Urinary bladder (tissue), 4 donors: Measurements from ENCODE around the gene PRR20B. TPM values are rescaled to one million over a fixed set of nuclear protein-coding genes. Genes with fewer than 3 reads are reported as not detected.
"Not testable (repeated sequence)": the region's sequence is repeated elsewhere in the genome, so short reads cannot be mapped to it uniquely, and the experiment has no call there.

ENCODE experiments used
- DNase-seq: peaks from one replicate; pipeline ENCODE4 v3.0.0-alpha.2; 2015; ENCODE audit errors: extremely low spot score
- H3K27ac ChIP-seq: one replicate; pipeline ENCODE4 v1.5.1; 2013; ENCODE audit warnings: low read depth, mild to moderate bottlenecking, moderate library complexity
- H3K36me3 ChIP-seq: one replicate; pipeline ENCODE4 v1.6.1; 2013; ENCODE audit warnings: mild to moderate bottlenecking, moderate library complexity; ENCODE audit not compliant: insufficient read depth
- H3K4me1 ChIP-seq: one replicate; pipeline ENCODE4 v1.6.1; 2013; ENCODE audit warnings: mild to moderate bottlenecking, moderate library complexity; ENCODE audit not compliant: insufficient read depth
- H3K4me3 ChIP-seq: one replicate; pipeline ENCODE4 v1.5.1; 2013; ENCODE audit warnings: low read depth, low read length
- WGBS: extraction: QIAGEN DNeasy Blood & Tissue Kit; methylation state at CpG from one replicate; pipeline ENCODE4 v1.1.7; 2013; 5-methylcytosine and 5-hydroxymethylcytosine counted together
- polyA plus RNA-seq: library from polyadenylated mRNA; stranded (reverse); fragments of 200-250 nt; gene quantifications from one replicate; pipeline ENCODE4 v1.2.3, GENCODE V29; 2013
- total RNA-seq: library from RNA; depleted of rRNA; stranded (reverse); fragments of >200 nt; gene quantifications from one replicate; pipeline ENCODE4 v1.2.3, GENCODE V29; 2014
- donor health status: healthy with polysubstance abuse.
- donor health status: healthy.

PRR20B gene
- total RNA-seq: not detected
- polyA plus RNA-seq: not detected

DNA sequence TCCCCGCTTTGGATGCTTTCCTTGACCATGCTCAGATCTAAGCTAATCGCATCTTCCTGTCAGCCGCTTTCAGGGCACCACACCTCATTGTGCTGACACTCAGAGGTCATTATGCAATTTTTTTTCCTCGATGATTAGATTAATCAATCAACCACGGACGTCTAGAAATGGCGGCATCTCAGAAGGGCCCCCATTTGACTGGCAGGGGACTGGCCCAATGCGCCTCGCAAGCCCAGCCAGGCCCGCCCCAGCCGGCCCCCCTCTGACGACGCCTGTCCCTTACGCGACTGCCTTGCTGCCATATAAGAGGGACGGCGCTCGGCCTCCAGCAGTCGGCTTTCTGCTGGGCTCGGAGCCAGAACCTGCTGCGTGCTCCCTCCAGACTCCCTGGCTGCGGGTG, at the start of gene PRR20B:
PRR20B (plus strand) TSS at position 301 of the 400 bp plus-strand sequence. CDS start 387 bp downstream, outside the sequence.
- not testable (repeated sequence) for DNase-seq, H3K27ac ChIP-seq, H3K4me1 ChIP-seq, H3K36me3 ChIP-seq, H3K4me3 ChIP-seq
- no CpG with 5 or more reads among the region's 22 CpGs for WGBS

DNA sequence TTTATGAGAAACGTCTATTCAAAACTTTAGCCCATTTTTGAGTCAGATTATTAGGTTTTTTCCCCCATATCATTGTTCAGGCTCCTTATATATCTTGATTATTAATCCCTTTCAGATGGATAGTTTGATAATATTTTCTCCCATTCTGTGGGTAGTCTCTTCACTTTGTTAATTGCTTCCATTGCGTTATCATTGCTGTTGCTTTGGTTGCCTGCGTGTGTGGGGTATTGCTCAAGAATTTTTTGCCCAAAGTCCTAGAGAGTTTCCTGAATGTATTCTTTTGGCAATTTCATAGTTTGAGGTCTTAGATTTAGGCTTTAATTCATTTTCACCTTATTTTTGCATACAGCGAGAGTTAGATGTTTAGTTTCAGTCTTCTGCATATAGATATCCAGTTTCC, 32.3 kb upstream of the PRR20B start:
- Histone ChIP-seq H3K4me1 (no peaks in the 10 kb centered on the region), H3K4me3 (no peak overlapping the region), H3K27ac (no peak overlapping the region), H3K36me3 (no peaks in the 10 kb centered on the region)
- WGBS: 93% methylated on average over 4 of the region's 4 CpGs
- no peak for DNase-seq

DNA sequence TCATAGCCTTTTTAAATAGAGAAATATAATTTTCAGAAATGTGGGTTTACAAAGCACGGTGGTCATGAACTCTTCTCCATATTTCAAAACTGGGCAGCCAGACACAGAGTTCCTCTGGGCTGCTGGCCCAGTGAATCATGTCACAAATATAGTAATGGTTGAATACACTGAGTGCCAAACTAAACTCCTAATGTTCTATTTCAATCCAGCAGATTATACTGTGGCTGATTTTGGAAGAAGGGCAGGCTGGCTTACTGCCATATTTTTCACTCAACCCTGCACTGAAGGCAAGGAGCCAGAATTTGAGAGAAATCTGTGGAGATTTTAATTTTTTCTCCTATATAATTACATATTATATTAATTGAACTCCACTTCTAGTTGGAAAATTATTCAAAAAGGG, 23.6 kb upstream of the PRR20B start:
- Histone ChIP-seq H3K27ac (no peak overlapping the region), H3K36me3 (no peaks in the 10 kb centered on the region), H3K4me1 (no peaks in the 10 kb centered on the region), H3K4me3 (no peak overlapping the region)
- 19% methylated on average over 1 of the region's 1 CpG for WGBS
- peak; percentile 7 for DNase-seq

DNA sequence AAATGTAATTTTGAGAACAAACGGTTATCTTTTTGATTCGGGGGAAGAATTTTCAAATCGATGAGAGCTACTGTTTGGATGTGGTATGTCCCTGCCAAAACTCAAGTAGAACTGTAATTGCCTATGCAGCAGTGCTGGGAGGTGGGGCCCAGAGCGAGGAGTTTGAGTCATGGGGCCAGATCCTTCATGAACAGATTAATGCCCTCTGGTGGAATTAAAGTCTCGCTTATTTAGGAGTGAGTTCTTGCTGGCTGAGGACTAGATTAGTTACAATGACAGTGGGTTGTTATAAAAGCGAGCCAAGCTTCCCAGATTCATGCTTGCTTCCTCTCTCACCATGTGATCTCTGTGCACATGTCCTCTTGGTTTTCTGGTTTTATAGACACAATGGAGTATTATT, 18.4 kb upstream of the PRR20B start:
- Histone ChIP-seq H3K4me3 (no peak overlapping the region), H3K36me3 (no peaks in the 10 kb centered on the region), H3K4me1 (no peaks in the 10 kb centered on the region), H3K27ac (no peak overlapping the region)
- WGBS: 90% methylated on average over 6 of the region's 6 CpGs
- DNase-seq: no peak

GRCh38 chr13:57136093-57136492, 11.2 kb upstream of the PRR20B start:
- no peak overlapping the region for H3K4me3 ChIP-seq
- no peaks in the 10 kb centered on the region for H3K4me1 ChIP-seq
- no peak overlapping the region for H3K27ac ChIP-seq
- no peak for DNase-seq
- 49% methylated on average over 2 of the region's 2 CpGs for WGBS
- H3K36me3 ChIP-seq: no peaks in the 10 kb centered on the region

DNA sequence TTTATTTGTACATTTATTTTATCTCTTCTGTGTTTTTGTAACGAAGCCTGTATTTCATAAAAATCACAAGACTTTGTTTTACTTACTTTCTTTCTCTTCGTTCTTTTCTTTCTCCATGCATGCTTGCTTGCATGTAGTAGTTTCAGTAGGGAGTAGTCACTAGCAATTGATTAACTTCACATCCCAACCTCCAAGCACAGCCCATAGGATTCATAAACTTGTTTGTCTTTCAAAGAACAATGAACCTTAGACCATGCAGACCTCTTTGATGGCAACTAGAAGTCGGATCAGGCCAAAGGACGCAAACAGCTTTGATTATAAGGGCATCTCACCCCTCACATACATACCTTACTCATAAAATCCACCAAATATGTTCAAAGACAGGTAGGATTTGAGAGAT, 9.7 kb upstream of the PRR20B start:
- no peaks in the 10 kb centered on the region for H3K36me3 ChIP-seq
- 76% methylated on average over 4 of the region's 4 CpGs for WGBS
- H3K27ac ChIP-seq: no peak overlapping the region
- DNase-seq: no peak
- H3K4me1 ChIP-seq: no peaks in the 10 kb centered on the region
- H3K4me3 ChIP-seq: no peak overlapping the region

DNA sequence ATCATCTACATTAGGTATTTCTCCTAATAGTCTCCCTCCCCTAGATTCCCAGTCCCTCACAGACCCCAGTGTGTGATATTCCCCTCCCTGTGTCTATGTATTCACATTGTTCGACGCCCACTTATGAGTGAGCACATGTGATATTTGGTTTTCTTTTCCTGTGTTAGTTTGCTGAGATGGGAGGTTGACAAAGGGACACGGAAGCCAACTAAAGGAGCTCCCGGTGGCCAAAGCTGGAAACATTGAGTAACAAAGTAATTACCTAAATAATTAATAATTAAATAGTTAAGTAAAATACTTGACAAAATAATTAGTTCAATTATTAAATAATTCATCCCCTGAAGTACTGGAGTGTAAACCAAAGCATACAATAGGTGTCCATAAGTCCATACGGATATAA, 8.3 kb upstream of the PRR20B start:
- 96% methylated on average over 5 of the region's 5 CpGs for WGBS
- H3K4me3 ChIP-seq: no peak overlapping the region
- no peak for DNase-seq
- no peak overlapping the region for H3K27ac ChIP-seq
- H3K36me3 ChIP-seq: no peaks in the 10 kb centered on the region
- no peaks in the 10 kb centered on the region for H3K4me1 ChIP-seq

DNA sequence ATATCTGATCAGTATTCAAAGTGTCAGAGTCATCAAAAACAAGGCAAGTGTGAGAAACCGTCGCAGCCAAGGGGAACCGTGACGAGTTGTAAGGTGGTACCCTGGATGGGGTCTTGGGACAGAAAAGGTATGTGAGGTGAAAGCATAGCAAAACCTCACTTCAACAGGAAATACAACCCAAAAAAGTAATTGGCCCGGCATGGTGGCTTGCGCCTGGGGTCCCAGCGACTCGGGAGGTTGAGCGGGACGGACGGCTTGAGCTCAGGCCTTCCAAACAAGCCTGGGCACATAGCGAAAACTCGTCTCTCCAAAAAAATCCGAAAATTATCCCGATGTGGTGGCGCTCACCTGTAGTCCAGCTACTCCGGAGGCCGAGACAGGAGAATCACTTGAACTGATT, 7.5 kb upstream of the PRR20B start:
- not testable (repeated sequence) for H3K36me3 ChIP-seq, H3K4me1 ChIP-seq, H3K27ac ChIP-seq, DNase-seq, H3K4me3 ChIP-seq
- 92% methylated on average over 14 of the region's 18 CpGs for WGBS

- not testable (repeated sequence) for DNase-seq, H3K36me3 ChIP-seq, H3K4me1 ChIP-seq, H3K4me3 ChIP-seq, H3K27ac ChIP-seq
- 92% methylated on average over 13 of the region's 34 CpGs for WGBS
Measured at GRCh38 chr13:57140235-57140968, 6.9 kb upstream of the PRR20B start, which contains the start of gene PRR20A. Gene PRR20A (plus strand): TSS chr13:57140918. CDS start chr13:57141305, 387 bp downstream.

DNA sequence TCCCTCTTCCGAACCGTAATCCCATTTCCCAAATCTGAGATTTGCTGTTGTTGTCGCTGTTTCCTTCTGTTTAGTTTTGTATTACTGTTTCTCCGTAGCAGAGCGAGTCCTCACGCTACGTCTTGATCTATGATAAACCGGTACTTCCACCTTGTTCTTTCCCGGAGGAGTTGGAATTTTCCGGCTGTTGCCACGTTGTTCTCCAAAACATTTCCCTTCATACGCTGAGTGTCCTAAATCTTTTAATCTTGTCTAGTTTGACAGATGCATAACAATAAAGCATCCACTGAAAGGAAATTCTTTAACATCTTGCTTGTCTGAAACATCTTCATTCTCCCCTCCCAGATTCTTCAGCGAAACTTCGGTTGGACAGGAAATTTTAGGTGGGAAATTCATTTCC, 818 bp downstream of the PRR20B start:
- not testable (repeated sequence) for H3K36me3 ChIP-seq, H3K27ac ChIP-seq, H3K4me1 ChIP-seq, DNase-seq, H3K4me3 ChIP-seq
- 96% methylated on average over 6 of the region's 14 CpGs for WGBS

DNA sequence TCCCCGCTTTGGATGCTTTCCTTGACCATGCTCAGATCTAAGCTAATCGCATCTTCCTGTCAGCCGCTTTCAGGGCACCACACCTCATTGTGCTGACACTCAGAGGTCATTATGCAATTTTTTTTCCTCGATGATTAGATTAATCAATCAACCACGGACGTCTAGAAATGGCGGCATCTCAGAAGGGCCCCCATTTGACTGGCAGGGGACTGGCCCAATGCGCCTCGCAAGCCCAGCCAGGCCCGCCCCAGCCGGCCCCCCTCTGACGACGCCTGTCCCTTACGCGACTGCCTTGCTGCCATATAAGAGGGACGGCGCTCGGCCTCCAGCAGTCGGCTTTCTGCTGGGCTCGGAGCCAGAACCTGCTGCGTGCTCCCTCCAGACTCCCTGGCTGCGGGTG, 6.5 kb downstream of the PRR20B start, which contains the start of gene PRR20C:
PRR20C (plus strand) TSS at position 301 of the 400 bp plus-strand sequence. CDS start 387 bp downstream, outside the sequence.
- H3K4me1 ChIP-seq, H3K4me3 ChIP-seq, DNase-seq, H3K27ac ChIP-seq, H3K36me3 ChIP-seq: not testable (repeated sequence)
- no CpG with 5 or more reads among the region's 22 CpGs for WGBS

- not testable (repeated sequence) for H3K4me3 ChIP-seq, H3K36me3 ChIP-seq, H3K27ac ChIP-seq, H3K4me1 ChIP-seq, DNase-seq
- WGBS: no CpG with 5 or more reads among the region's 22 CpGs
Measured at GRCh38 chr13:57160332-57160731, 13.0 kb downstream of the PRR20B start, which contains the start of gene PRR20D. Gene PRR20D (plus strand): TSS chr13:57160632. CDS start chr13:57161019, 387 bp downstream.

DNA sequence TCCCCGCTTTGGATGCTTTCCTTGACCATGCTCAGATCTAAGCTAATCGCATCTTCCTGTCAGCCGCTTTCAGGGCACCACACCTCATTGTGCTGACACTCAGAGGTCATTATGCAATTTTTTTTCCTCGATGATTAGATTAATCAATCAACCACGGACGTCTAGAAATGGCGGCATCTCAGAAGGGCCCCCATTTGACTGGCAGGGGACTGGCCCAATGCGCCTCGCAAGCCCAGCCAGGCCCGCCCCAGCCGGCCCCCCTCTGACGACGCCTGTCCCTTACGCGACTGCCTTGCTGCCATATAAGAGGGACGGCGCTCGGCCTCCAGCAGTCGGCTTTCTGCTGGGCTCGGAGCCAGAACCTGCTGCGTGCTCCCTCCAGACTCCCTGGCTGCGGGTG, 19.6 kb downstream of the PRR20B start, which contains the start of gene PRR20E:
PRR20E (plus strand) TSS at position 301 of the 400 bp plus-strand sequence. CDS start 387 bp downstream, outside the sequence.
- not testable (repeated sequence) for DNase-seq, H3K36me3 ChIP-seq, H3K27ac ChIP-seq, H3K4me1 ChIP-seq, H3K4me3 ChIP-seq
- no CpG with 5 or more reads among the region's 22 CpGs for WGBS

GRCh38 chr13:57191667-57192066, 44.4 kb downstream of the PRR20B start:
- WGBS: 57% methylated on average over 1 of the region's 1 CpG

More at GRCh38 chr13:57191667-57192066, 44.4 kb downstream of the PRR20B start:
- Histone ChIP-seq H3K27ac (no peak overlapping the region), H3K4me1 (no peaks in the 10 kb centered on the region), H3K36me3 (no peaks in the 10 kb centered on the region), H3K4me3 (no peak overlapping the region)
- no peak for DNase-seq
